HEK293 (cell line): ENCODE data around the gene PLCB3.
A peak's percentile ranks its signal among the peaks of the same experiment; 100 is the strongest.

ENCODE experiments used
- GFI1B ChIP-seq: fragments of 450-650 bp; formaldehyde crosslinking; IDR thresholded peaks from 2 replicates; pipeline ENCODE4 v1.5.1; 2016; ENCODE audit warnings: missing biosample characterization, missing genetic modification characterization
- GLIS2 ChIP-seq: fragments of 450-650 bp; formaldehyde crosslinking; IDR thresholded peaks from 2 replicates; pipeline ENCODE4 v1.5.1; 2016; ENCODE audit warnings: missing biosample characterization, missing genetic modification characterization
- HOXD13 ChIP-seq: sonication (generic); formaldehyde crosslinking; IDR thresholded peaks from 2 replicates; pipeline ENCODE4 v1.8.0; 2022; ENCODE audit warnings: missing genetic modification reagents, borderline replicate concordance
- KLF9 ChIP-seq: fragments of 450-650 bp; formaldehyde crosslinking; IDR thresholded peaks from 2 replicates; pipeline ENCODE4 v1.5.1; 2016; ENCODE audit warnings: missing biosample characterization, missing genetic modification characterization, low read depth
- ZFP3 ChIP-seq: fragments of 450-650 bp; formaldehyde crosslinking; IDR thresholded peaks from 2 replicates; pipeline ENCODE4 v1.5.1; 2016; ENCODE audit warnings: low read depth, missing biosample characterization, missing genetic modification characterization
- ZFP41 ChIP-seq: fragments of 450-650 bp; formaldehyde crosslinking; IDR thresholded peaks from 2 replicates; pipeline ENCODE4 v1.5.1; 2016; ENCODE audit warnings: missing biosample characterization, missing genetic modification characterization, borderline replicate concordance
- ZNF174 ChIP-seq: fragments of 450-650 bp; formaldehyde crosslinking; IDR thresholded peaks from 2 replicates; pipeline ENCODE4 v1.5.0; 2017; ENCODE audit warnings: missing biosample characterization, mild to moderate bottlenecking, missing genetic modification characterization
- ZNF221 ChIP-seq: fragments of 450-650 bp; formaldehyde crosslinking; IDR thresholded peaks from 2 replicates; pipeline ENCODE4 v1.5.1; 2017; ENCODE audit warnings: missing biosample characterization, missing genetic modification characterization, borderline replicate concordance
- ZNF302 ChIP-seq: fragments of 450-650 bp; formaldehyde crosslinking; IDR thresholded peaks from 2 replicates; pipeline ENCODE4 v1.5.1; 2016; ENCODE audit warnings: missing biosample characterization, missing genetic modification characterization, low read depth
- ZNF324 ChIP-seq: fragments of 450-650 bp; formaldehyde crosslinking; IDR thresholded peaks from 2 replicates; pipeline ENCODE4 v1.5.1; 2016; ENCODE audit warnings: missing biosample characterization, missing genetic modification characterization
- ZNF350 ChIP-seq: fragments of 450-650 bp; formaldehyde crosslinking; IDR thresholded peaks from 2 replicates; pipeline ENCODE4 v1.5.0; 2017; ENCODE audit warnings: missing biosample characterization, mild to moderate bottlenecking, missing genetic modification characterization
- ZNF354C ChIP-seq: fragments of 450-650 bp; formaldehyde crosslinking; IDR thresholded peaks from 2 replicates; pipeline ENCODE4 v1.5.1; 2016; ENCODE audit warnings: missing biosample characterization, missing genetic modification characterization, low read depth, borderline replicate concordance
- ZNF366 ChIP-seq: fragments of 450-650 bp; formaldehyde crosslinking; conservative IDR thresholded peaks from 2 replicates; pipeline ENCODE4 v1.5.1; 2016; ENCODE audit warnings: missing biosample characterization, missing genetic modification characterization
- ZNF514 ChIP-seq: fragments of 450-650 bp; formaldehyde crosslinking; IDR thresholded peaks from 2 replicates; pipeline ENCODE4 v1.5.1; 2016; ENCODE audit warnings: missing biosample characterization, missing genetic modification characterization
- ZNF658 ChIP-seq: fragments of 450-650 bp; formaldehyde crosslinking; IDR thresholded peaks from 2 replicates; pipeline ENCODE4; 2016; ENCODE audit warnings: missing biosample characterization, missing genetic modification characterization
- ZNF776 ChIP-seq: fragments of 450-650 bp; formaldehyde crosslinking; IDR thresholded peaks from 2 replicates; pipeline ENCODE4 v1.5.0; 2017; ENCODE audit warnings: missing biosample characterization, missing genetic modification characterization, borderline replicate concordance
- ZNF791 ChIP-seq: fragments of 450-650 bp; formaldehyde crosslinking; IDR thresholded peaks from 2 replicates; pipeline ENCODE4 v1.5.1; 2016; ENCODE audit warnings: missing biosample characterization, missing genetic modification characterization
- ZNF837 ChIP-seq: fragments of 450-650 bp; formaldehyde crosslinking; IDR thresholded peaks from 2 replicates; pipeline ENCODE4 v1.5.1; 2016; ENCODE audit warnings: missing biosample characterization, missing genetic modification characterization
- ZNF843 ChIP-seq: fragments of 450-650 bp; formaldehyde crosslinking; IDR thresholded peaks from 2 replicates; pipeline ENCODE4 v1.5.1; 2016; ENCODE audit warnings: missing biosample characterization, missing genetic modification characterization
- TF ChIP-seq, protein P1 (sequence below): fragments of 450-650 bp; formaldehyde crosslinking; IDR thresholded peaks from 2 replicates; pipeline ENCODE4 v1.5.1; 2016; ENCODE audit warnings: missing biosample characterization, missing genetic modification characterization
- TF ChIP-seq, protein P2 (sequence below): fragments of 450-650 bp; formaldehyde crosslinking; IDR thresholded peaks from 2 replicates; pipeline ENCODE4 v1.5.1; 2016; ENCODE audit warnings: missing biosample characterization, missing genetic modification characterization
- TF ChIP-seq, protein P3 (sequence below): fragments of 450-650 bp; formaldehyde crosslinking; IDR thresholded peaks from 2 replicates; pipeline ENCODE4 v1.5.1; 2016; ENCODE audit warnings: missing biosample characterization, missing genetic modification characterization
- TF ChIP-seq, protein P4 (sequence below): fragments of 450-650 bp; formaldehyde crosslinking; IDR thresholded peaks from 2 replicates; pipeline ENCODE4 v1.5.1; 2016; ENCODE audit warnings: missing biosample characterization, missing genetic modification characterization
- TF ChIP-seq, protein P5 (sequence below): fragments of 450-650 bp; formaldehyde crosslinking; IDR thresholded peaks from 2 replicates; pipeline ENCODE4 v1.5.1; 2016; ENCODE audit warnings: missing biosample characterization, missing genetic modification characterization
- TF ChIP-seq, protein P6 (sequence below): fragments of 450-650 bp; formaldehyde crosslinking; IDR thresholded peaks from 2 replicates; pipeline ENCODE4 v1.5.1; 2017; ENCODE audit warnings: missing biosample characterization, missing genetic modification characterization
- TF ChIP-seq, protein P7 (sequence below): fragments of 450-650 bp; formaldehyde crosslinking; IDR thresholded peaks from 2 replicates; pipeline ENCODE4 v1.5.1; 2017; ENCODE audit warnings: missing biosample characterization, missing genetic modification characterization
- TF ChIP-seq, protein P8 (sequence below): fragments of 450-650 bp; formaldehyde crosslinking; IDR thresholded peaks from 2 replicates; pipeline ENCODE4 v1.5.1; 2016; ENCODE audit warnings: missing biosample characterization, missing genetic modification characterization

PLCB3 gene

DNA sequence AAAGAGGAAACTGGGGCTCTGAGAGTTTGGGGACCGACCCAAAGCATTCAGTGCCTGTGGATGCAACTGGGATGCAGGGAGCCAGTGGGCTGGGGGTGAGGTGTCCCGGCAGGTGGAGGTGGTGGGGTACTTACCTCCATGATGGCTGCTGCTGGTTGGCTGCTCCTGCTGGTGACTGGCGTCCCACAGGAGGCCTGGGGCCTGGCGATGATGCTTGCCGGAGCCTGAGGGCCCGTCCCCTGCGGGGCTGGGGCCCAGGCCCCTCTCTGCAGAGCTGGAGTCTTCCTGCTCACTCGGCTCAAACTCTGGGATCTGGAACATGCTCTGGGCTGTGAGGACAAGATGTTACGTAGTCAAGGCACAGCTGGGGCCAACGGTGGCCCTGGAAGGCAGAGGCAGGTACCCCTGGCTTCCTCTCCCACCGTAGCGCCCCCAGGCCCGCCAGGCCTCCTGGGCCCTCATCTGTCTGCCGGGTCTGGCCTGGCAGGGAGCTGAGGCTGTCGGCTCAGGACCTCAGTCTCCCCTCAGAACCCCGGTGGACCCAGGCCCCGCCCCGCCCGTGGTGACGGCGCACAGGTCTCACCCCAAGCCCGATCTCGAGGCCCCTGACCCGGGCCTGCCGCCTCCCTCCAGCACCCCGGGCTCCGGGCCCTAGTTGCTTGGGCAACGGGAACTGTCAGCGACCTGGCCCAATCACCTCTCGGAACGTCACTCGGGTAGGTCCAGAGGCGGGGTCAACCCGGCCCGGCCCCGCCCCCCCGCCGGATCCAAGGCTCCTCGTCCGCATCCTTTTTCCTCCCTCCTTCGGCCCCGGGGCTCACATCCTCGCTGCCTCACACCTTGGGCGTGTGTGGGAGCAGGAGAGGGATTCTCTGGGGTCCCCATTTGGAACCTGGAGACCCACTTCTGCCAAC lies 33.0 kb downstream of the PLCB3 start, which contains the start of gene BAD (continued):
- TF ChIP-seq, protein P1, sequence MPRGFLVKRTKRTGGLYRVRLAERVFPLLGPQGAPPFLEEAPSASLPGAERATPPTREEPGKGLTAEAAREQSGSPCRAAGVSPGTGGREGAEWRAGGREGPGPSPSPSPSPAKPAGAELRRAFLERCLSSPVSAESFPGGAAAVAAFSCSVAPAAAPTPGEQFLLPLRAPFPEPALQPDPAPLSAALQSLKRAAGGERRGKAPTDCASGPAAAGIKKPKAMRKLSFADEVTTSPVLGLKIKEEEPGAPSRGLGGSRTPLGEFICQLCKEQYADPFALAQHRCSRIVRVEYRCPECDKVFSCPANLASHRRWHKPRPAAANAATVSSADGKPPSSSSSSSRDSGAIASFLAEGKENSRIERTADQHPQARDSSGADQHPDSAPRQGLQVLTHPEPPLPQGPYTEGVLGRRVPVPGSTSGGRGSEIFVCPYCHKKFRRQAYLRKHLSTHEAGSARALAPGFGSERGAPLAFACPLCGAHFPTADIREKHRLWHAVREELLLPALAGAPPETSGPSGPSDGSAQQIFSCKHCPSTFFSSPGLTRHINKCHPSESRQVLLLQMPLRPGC (tag by site-specific recombination), result no peak
- TF ChIP-seq, protein P2, sequence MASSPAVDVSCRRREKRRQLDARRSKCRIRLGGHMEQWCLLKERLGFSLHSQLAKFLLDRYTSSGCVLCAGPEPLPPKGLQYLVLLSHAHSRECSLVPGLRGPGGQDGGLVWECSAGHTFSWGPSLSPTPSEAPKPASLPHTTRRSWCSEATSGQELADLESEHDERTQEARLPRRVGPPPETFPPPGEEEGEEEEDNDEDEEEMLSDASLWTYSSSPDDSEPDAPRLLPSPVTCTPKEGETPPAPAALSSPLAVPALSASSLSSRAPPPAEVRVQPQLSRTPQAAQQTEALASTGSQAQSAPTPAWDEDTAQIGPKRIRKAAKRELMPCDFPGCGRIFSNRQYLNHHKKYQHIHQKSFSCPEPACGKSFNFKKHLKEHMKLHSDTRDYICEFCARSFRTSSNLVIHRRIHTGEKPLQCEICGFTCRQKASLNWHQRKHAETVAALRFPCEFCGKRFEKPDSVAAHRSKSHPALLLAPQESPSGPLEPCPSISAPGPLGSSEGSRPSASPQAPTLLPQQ (tag by site-specific recombination), result peak; percentile 69
- peak; percentile 95 for TF ChIP-seq ZNF366 (tag by site-specific recombination)
- TF ChIP-seq ZNF843 (tag by site-specific recombination), result no peak
- TF ChIP-seq HOXD13 (CRISPR knock-in tag), result no peak
- TF ChIP-seq, protein P3, sequence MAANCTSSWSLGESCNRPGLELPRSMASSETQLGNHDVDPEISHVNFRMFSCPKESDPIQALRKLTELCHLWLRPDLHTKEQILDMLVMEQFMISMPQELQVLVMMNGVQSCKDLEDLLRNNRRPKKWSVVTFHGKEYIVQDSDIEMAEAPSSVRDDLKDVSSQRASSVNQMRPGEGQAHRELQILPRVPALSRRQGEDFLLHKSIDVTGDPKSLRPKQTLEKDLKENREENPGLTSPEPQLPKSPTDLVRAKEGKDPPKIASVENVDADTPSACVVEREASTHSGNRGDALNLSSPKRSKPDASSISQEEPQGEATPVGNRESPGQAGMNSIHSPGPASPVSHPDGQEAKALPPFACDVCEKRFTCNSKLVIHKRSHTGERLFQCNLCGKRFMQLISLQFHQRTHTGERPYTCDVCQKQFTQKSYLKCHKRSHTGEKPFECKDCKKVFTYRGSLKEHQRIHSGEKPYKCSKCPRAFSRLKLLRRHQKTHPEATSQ (tag by site-specific recombination), result no peak
- no peak for TF ChIP-seq ZNF791 (tag by site-specific recombination)
- TF ChIP-seq, protein P4, sequence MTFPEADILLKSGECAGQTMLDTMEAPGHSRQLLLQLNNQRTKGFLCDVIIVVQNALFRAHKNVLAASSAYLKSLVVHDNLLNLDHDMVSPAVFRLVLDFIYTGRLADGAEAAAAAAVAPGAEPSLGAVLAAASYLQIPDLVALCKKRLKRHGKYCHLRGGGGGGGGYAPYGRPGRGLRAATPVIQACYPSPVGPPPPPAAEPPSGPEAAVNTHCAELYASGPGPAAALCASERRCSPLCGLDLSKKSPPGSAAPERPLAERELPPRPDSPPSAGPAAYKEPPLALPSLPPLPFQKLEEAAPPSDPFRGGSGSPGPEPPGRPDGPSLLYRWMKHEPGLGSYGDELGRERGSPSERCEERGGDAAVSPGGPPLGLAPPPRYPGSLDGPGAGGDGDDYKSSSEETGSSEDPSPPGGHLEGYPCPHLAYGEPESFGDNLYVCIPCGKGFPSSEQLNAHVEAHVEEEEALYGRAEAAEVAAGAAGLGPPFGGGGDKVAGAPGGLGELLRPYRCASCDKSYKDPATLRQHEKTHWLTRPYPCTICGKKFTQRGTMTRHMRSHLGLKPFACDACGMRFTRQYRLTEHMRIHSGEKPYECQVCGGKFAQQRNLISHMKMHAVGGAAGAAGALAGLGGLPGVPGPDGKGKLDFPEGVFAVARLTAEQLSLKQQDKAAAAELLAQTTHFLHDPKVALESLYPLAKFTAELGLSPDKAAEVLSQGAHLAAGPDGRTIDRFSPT (tag by site-specific recombination), result no peak
- TF ChIP-seq ZNF837 (tag by site-specific recombination), result no peak
- TF ChIP-seq ZNF354C (tag by site-specific recombination), result no peak
- no peak for TF ChIP-seq ZNF221
- TF ChIP-seq ZFP41 (tag by site-specific recombination), result no peak
- no peak for TF ChIP-seq GFI1B
- TF ChIP-seq, protein P5, sequence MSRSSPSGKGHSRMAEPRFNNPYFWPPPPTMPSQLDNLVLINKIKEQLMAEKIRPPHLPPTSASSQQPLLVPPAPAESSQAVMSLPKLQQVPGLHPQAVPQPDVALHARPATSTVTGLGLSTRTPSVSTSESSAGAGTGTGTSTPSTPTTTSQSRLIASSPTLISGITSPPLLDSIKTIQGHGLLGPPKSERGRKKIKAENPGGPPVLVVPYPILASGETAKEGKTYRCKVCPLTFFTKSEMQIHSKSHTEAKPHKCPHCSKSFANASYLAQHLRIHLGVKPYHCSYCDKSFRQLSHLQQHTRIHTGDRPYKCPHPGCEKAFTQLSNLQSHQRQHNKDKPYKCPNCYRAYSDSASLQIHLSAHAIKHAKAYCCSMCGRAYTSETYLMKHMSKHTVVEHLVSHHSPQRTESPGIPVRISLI (tag by site-specific recombination), result no peak
- TF ChIP-seq GLIS2 (tag by site-specific recombination), result peak; percentile 76; the same call in 1 of the 2 replicates
- TF ChIP-seq ZNF514 (tag by site-specific recombination), result no peak
- TF ChIP-seq ZNF350, result no peak
- TF ChIP-seq ZNF658, result no peak
- TF ChIP-seq, protein P6, sequence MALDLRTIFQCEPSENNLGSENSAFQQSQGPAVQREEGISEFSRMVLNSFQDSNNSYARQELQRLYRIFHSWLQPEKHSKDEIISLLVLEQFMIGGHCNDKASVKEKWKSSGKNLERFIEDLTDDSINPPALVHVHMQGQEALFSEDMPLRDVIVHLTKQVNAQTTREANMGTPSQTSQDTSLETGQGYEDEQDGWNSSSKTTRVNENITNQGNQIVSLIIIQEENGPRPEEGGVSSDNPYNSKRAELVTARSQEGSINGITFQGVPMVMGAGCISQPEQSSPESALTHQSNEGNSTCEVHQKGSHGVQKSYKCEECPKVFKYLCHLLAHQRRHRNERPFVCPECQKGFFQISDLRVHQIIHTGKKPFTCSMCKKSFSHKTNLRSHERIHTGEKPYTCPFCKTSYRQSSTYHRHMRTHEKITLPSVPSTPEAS (tag by site-specific recombination), result no peak
- no peak for TF ChIP-seq ZNF776 (tag by site-specific recombination)
- peak; percentile 38; the same call in 1 of the 2 replicates for TF ChIP-seq KLF9
- no peak for TF ChIP-seq ZNF174 (tag by site-specific recombination)
- TF ChIP-seq ZNF302 (tag by site-specific recombination), result no peak
- TF ChIP-seq, protein P7, sequence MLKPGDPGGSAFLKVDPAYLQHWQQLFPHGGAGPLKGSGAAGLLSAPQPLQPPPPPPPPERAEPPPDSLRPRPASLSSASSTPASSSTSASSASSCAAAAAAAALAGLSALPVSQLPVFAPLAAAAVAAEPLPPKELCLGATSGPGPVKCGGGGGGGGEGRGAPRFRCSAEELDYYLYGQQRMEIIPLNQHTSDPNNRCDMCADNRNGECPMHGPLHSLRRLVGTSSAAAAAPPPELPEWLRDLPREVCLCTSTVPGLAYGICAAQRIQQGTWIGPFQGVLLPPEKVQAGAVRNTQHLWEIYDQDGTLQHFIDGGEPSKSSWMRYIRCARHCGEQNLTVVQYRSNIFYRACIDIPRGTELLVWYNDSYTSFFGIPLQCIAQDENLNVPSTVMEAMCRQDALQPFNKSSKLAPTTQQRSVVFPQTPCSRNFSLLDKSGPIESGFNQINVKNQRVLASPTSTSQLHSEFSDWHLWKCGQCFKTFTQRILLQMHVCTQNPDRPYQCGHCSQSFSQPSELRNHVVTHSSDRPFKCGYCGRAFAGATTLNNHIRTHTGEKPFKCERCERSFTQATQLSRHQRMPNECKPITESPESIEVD (tag by site-specific recombination), result no peak
- no peak for TF ChIP-seq ZNF324 (tag by site-specific recombination)
- no peak for TF ChIP-seq ZFP3 (tag by site-specific recombination)
- TF ChIP-seq, protein P8, sequence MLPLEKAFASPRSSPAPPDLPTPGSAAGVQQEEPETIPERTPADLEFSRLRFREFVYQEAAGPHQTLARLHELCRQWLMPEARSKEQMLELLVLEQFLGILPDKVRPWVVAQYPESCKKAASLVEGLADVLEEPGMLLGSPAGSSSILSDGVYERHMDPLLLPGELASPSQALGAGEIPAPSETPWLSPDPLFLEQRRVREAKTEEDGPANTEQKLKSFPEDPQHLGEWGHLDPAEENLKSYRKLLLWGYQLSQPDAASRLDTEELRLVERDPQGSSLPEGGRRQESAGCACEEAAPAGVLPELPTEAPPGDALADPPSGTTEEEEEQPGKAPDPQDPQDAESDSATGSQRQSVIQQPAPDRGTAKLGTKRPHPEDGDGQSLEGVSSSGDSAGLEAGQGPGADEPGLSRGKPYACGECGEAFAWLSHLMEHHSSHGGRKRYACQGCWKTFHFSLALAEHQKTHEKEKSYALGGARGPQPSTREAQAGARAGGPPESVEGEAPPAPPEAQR (tag by site-specific recombination), result no peak
